Dedifferentiated amniotic fluid mesenchymal stem cell (primary cell): ENCODE measurements around the gene ZSWIM5.
"Not testable (repeated sequence)": the region's sequence is repeated elsewhere in the genome, so short reads cannot be mapped to it uniquely, and the experiment has no call there.

ENCODE experiments used
- DNase-seq: peaks from one replicate; pipeline ENCODE4 v3.0.0-alpha.2; 2016; ENCODE audit errors: extremely low spot score

ZSWIM5 gene

GRCh38 chr1:45003741-45004140, 202.7 kb downstream of the ZSWIM5 start:
- no peak for DNase-seq

GRCh38 chr1:45002650-45003645, 203.5 kb downstream of the ZSWIM5 start:
- DNase-seq: no peak

- not testable (repeated sequence) for DNase-seq
These were observed 204.8 kb downstream of the ZSWIM5 start for GRCh38 chr1:45001576-45001975.

GRCh38 chr1:45001011-45001481, 205.4 kb downstream of the ZSWIM5 start:
- no peak for DNase-seq

GRCh38 chr1:44999232-44999631, 207.2 kb downstream of the ZSWIM5 start:
- DNase-seq: no peak

- DNase-seq: no peak
These were observed 210.8 kb downstream of the ZSWIM5 start for GRCh38 chr1:44995467-44996238.

- no peak for DNase-seq
These were observed 212.0 kb downstream of the ZSWIM5 start for GRCh38 chr1:44994309-44994898.

GRCh38 chr1:44988531-44989156, 217.8 kb downstream of the ZSWIM5 start:
- no peak for DNase-seq

GRCh38 chr1:44985747-44986359, 220.6 kb downstream of the ZSWIM5 start:
- no peak for DNase-seq

- not testable (repeated sequence) for DNase-seq
These were observed 229.0 kb downstream of the ZSWIM5 start for GRCh38 chr1:44977372-44977771.

GRCh38 chr1:44976252-44976651, 230.2 kb downstream of the ZSWIM5 start:
- no peak for DNase-seq

- no peak for DNase-seq
These were observed 232.8 kb downstream of the ZSWIM5 start for GRCh38 chr1:44973645-44974044.

- DNase-seq: peak; percentile 16
These were observed 236.1 kb downstream of the ZSWIM5 start for GRCh38 chr1:44970317-44970716.
